GM19351 (cell line): ENCODE data around the gene HEATR5A.
"Not testable (repeated sequence)": the region's sequence is repeated elsewhere in the genome, so short reads cannot be mapped to it uniquely, and the experiment has no call there.

ENCODE experiments used
- ATAC-seq: cut with Tn5 transposase; IDR thresholded peaks from one replicate; pipeline ENCODE4 v1.9.1; 2021; ENCODE audit warnings: mild to moderate bottlenecking, moderate library complexity; ENCODE audit not compliant: unreplicated experiment

HEATR5A gene

DNA sequence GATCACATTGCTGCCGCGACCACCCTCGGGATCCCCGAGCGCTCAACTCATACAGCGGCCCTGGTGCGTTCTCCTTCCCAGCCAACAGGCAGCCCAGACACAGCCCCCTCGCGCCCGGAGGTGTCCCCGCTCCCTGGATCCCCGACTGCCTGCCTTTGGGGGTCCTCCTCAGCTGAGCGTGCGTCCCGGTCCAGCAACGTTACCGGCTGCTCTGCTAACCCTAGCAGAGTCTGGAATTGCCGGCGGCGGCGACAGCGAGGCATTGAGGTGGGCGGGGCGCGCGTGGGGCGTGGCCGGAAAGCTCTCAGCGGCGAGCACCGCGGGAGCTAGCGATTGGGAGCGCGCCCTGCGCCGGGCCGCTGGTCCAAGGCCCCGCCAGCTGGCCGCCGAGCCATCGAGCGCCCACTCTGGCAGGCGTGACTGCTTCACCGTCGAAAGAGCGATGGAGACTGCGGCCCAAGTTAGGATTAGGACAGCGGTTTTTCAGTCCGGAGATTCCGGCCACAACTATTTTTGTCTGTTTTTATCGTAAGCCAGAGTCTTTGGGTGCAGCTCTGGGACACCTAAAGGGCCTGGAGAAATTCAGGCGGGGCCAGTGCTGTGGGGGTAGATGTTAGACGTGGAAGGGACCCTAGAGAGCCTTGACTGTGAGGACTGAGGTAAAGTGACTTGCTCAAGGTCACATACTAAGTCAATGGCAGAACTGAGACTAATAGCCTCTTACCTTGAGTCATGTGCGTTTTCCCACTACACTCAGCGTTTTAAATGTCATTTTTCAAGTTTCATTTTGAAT is at the start of gene HEATR5A:
HEATR5A (minus strand) TSS at position 232 of the 793 bp plus-strand sequence. CDS start 17,575 bp downstream, outside the sequence.
- peak; percentile 96 for ATAC-seq

- ATAC-seq: no peak
These were observed 46.2 kb upstream of the HEATR5A start for GRCh38 chr14:31466554-31466953.

DNA sequence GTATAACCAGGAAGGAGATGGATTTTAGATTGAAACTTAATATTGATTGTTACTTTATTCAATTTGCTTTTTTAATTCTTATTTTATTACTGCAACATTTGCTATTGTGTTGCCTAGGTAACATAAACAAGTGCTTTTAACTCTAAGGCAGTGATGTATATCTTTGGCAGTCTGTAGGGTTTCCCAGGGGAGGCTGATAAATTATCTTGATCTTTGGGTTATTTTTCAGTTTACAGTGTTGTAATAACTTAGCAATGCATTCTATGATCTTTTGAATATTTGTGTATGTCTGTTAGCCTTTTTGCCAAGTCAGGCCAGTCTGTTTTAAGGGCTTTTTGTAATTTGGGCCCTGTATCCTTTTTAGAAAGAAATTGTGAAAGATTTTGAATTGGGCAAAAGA is 44.8 kb upstream of the HEATR5A start:
- no peak for ATAC-seq

GRCh38 chr14:31462450-31462849 is 42.1 kb upstream of the HEATR5A start:
- ATAC-seq: not testable (repeated sequence)

DNA sequence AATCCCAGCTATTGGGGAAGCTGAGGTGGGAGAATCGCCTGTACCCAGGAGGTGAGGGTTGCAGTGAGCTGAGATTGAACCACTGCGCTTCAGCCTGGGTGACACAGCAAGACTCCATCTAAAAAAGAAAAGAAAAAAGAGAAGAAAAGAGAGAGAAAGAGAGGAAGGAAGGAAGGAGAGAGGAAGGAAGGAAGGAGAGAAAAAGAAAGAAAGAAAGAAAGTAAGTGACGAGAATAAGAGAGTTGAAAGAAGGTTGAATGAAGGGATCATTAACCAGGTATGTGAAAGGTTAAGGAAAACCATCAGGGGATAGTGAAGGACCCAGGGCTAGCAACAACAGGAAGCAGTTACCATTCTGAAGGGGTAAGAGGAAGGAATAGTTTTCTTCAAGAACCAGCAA is 41.2 kb upstream of the HEATR5A start:
- no peak for ATAC-seq

DNA sequence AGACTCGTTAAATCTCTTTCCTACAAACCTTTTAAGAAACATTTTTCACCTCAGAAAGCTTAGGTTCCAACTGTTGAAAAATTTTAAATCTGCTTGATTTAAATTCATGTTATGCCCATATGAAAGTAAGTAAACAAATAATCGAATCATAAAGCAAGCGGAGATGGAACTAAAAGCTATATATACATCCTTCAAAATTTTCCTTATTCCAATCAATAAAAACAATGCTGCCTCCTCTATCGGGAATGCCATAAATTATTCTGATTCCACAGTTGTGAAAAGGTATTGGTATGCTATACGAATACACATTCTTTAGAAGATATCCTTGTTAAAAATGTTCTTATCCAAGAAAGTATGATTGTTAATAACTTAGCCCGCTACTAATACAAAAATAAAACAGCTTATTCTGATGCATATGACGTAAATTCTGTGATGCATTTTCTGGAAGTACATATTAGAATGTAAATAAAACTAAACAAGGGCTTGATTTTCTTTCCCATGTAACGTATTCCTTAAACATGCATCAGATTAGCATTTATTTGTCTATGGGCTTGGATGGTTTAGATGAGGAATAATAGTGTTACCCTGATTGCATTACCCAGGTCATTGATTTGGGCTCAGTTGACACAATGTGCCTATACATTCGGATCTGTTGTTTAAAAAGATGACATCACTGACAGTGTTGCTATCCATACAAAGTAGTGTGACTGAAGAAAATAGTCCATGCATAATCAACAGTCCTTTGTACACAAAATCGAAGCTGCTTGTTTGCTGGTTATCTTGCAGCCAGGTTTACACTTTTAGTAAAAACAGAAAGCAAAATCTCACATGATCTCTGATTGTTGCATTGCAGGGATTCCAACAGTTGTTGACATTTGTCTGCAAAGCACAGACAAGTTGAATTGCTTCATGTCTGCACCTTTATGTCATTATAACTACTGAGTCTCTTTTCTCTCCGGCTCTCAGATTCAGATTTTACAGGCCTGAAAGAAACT is 37.6 kb upstream of the HEATR5A start:
- ATAC-seq: no peak

- peak; percentile 96 for ATAC-seq
These were observed 36.7 kb upstream of the HEATR5A start, which contains the start of gene DTD2 for GRCh38 chr14:31456841-31457664. Gene DTD2, minus strand, starts transcription at chr14:31457506. Its CDS starts 113 bp downstream, at chr14:31457393.

- peak; percentile 54 for ATAC-seq
These were observed 29.7 kb upstream of the HEATR5A start for GRCh38 chr14:31449971-31450610.

DNA sequence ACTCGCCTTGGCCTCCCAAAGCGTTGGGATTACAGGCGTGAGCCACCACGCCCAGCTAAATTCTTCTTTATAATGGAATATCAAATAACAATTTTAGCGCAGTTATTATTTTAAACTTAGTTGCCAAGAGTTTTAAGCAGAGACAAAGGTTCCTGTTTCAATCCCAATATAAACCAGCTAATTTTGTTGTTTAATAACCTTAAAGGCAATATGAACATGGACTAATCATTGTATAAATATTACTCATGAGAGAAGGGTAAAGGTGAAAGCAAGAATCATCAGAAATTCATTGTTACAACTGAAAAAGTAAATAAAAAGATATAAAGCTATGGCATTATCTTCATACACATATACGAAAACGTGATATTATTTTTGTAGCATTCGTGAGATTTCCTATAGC is 28.8 kb upstream of the HEATR5A start:
- no peak for ATAC-seq

DNA sequence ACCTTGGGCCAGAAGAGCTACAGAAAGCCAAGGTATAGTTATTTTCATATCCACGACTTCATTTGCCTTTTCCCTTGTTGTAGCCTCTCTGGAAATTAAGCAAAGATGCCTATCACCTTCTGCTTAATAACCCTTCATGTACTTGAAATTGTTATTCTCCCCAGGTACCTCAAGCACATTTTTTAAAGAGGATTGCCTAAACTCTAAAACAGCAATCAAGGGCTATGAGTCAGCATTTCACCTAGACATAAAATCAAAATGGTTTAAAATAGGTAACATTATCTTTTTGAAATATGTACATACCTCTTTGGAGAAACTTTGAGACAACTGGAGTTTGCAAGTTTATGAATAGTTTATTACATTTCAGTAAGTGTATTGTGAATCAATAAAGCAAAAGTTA is 25.4 kb upstream of the HEATR5A start:
- ATAC-seq: no peak

GRCh38 chr14:31442284-31442683 is 21.9 kb upstream of the HEATR5A start:
- no peak for ATAC-seq

DNA sequence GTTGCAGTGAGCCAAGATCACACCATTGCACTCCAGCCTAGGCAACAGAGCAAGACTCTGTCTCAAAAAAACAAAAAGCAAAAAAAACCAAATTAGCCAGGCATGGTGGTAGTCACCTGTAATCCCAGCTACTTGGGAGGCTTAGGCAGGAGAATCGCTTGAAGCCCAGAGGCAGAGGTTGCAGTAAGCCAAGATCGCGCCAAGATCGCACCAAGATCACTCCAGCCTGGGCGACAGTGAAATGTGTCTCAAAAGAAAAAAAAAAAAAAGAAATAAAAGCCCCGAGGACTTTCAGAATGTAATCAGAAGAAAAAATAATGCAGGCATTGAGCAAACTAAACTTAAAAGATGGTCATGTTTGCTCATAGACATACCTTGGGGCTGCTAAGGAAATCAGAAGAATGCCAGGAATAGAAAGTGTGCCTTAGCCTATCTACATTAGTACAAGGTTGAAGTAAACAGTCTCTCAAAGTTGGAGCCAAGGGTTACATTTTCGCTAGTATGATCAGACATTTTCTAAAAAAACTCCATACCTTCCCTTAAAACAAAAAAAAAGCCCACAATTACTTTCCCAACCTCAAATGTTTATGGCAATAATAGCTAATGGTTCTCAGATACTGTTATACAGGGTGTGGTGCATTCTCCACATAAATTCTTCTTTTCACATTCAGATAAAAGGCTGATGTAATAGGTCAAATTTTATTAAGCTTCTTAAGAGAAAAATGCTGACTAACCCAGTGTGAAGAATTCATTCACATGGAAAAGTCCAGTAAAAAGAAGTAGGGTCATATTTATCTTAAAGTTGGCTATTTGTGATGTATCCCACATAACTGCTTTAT is 21.1 kb upstream of the HEATR5A start:
- no peak for ATAC-seq

DNA sequence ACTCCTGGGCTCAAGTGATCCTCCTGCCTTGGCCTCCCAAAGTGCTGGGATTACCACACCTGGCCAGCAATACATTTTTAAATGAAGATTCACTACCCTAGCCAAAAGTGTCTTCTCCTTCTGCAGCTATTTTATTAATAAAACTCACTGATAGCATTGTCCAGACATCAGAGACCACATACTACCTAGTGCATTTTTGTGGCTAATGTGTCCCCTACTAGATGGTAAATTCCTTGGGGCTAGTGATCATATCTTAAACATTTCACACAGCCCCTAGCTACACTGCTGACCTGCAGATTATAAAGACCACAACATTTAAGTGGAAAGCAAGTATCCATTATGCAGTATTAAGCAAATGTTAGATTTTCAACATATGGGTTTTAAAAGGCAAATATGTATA is 19.9 kb upstream of the HEATR5A start:
- ATAC-seq: no peak

DNA sequence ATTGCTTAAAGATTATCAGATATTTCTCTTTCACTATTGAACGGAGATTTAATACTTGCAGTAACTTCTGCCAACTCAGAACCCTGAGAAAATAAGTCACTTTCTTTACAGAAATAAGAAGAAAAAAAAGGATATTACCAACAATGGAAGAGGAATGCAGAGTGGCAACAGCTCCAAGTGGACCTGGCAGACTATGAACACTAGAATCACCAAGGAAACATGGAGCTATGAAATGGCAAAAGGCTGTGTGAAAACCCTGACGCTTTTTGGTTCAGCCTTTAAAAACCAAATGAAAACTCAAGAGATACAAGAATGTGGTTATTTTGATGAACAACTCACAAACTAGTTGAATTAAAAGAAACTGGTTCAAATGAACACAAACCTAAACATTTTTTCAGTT is 19.2 kb upstream of the HEATR5A start:
- no peak for ATAC-seq

DNA sequence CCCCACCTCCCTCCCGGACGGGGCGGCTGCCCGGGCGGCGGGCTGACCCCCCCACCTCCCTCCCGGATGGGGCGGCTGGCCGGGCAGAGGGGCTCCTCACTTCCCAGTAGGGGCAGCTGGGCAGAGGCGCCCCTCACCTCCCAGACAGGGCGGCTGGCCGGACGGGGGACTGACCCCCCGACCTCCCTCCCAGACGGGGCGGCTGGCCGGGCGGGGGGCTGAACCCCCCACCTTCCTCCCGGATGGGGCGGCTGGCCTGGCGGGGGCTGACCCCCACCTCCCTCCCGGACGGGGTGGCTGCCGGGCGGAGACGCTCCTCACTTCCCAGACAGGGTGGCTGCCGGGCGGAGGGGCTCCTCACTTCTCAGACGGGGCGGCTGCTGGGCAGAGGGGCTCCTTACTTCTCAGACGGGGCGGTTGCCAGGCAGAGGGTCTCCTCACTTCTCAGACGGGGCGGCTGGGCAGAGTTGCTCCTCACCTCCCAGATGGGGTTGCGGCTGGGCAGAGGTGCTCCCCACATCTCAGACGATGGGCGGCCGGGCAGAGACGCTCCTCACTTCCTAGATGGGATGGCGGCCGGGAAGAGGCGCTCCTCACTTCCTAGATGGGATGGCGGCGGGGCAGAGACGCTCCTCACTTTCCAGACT is 16.8 kb upstream of the HEATR5A start:
- ATAC-seq: not testable (repeated sequence)

DNA sequence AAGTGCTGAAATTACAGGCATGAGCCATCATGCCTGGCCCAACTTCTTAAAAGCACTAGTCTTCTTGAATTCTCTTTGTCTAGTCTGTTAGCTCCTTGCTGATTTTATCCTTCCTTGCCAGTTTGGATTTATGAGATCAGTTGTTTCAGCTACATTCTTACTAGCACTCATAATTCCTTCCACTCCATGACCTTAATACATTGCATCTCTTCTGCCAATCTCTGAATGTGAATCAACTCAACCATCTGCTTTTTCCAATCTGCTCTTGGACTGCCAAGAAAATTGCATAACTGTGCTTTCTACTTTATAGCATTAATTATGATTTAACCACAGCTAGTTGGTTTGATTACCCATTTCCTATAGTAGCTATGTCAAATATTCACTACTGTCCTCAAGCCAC is 14.9 kb upstream of the HEATR5A start:
- ATAC-seq: no peak

- no peak for ATAC-seq
These were observed 10.4 kb upstream of the HEATR5A start for GRCh38 chr14:31430634-31431264.

DNA sequence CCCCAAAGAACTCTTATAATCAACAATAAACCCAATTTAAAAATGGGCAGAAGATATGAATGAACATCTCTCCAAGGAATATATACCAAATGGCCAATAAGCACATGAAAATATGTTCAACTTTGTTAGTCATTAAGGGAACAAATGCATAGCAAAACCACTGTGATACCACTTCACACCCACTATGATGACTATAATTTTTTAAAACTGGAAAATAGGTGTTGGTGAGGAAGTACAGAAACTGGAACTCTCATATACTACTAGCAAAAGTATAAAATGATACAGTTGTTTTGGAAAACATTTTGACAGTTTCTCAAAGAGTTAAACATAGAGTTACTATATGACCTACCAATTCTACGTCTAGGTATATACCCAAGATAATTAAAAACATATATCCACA is 9.4 kb upstream of the HEATR5A start:
- ATAC-seq: no peak
